ENCODE measurements around the gene SPIRE1. TPM values are rescaled to one million over a fixed set of nuclear protein-coding genes. Genes with fewer than 3 reads are reported as not detected.

The SPIRE1 gene
- total RNA-seq, 2 experiments from 2014 or later: 2.5 to 2.7 TPM

DNA sequence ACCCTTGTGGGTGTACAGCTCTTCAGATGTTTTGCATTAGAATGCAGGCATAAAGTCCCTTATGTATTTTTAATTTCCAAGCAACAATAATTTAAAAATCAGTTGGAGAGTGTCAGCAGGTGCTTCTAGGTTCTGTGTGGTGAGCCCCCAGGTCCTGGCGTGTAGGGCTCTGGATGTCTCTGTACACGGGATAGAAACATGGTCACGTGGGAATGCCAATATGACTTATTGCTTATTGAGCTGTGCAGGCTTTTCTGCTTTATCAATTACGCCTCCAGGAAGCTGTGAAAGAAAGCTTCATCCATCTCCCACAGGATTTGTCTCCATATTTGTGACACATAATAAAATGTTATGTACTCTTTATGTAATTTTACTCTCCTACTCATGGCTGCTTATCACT is 212.4 kb downstream of the SPIRE1 start:
- CTCF ChIA-PET: no interaction called here
- POLR2A ChIA-PET: interaction anchor here (1.0 kb wide), 1 partner anchor 18 kb away, joined by 3 read pairs; no protein-coding TSS in a partner anchor
- peaks cover 1% of the 10 kb centered on the region for H3K4me1 Mint-ChIP-seq (ENCODE audit: low read depth)
- no peak overlapping the region for H3K4me3 Mint-ChIP-seq
- H3K9me3 Mint-ChIP-seq (ENCODE audit: insufficient read depth): no peaks in the 10 kb centered on the region
- DNase-seq (no peak), ATAC-seq (no peak)
- no peaks in the 10 kb centered on the region for H3K27me3 Mint-ChIP-seq (ENCODE audit: low read depth)
- H3K27ac Mint-ChIP-seq: no peak overlapping the region
- H3K36me3 Mint-ChIP-seq (ENCODE audit: low read depth): no peaks in the 10 kb centered on the region

- Mint-ChIP-seq H3K9me3 (ENCODE audit: insufficient read depth) (no peaks in the 10 kb centered on the region), H3K4me3 (no peak overlapping the region), H3K36me3 (ENCODE audit: low read depth) (no peaks in the 10 kb centered on the region), H3K27me3 (ENCODE audit: low read depth) (no peaks in the 10 kb centered on the region), H3K27ac (no peak overlapping the region), H3K4me1 (ENCODE audit: low read depth) (peaks cover 1% of the 10 kb centered on the region)
- POLR2A ChIA-PET: no interaction called here
- ATAC-seq (no peak), DNase-seq (no peak)
- CTCF ChIA-PET: no interaction called here
Measured at GRCh38 chr18:12443551-12443950, 214.4 kb downstream of the SPIRE1 start.

GRCh38 chr18:12442946-12443345 is 215.0 kb downstream of the SPIRE1 start:
- H3K4me1 Mint-ChIP-seq (ENCODE audit: low read depth): peaks cover 1% of the 10 kb centered on the region

DNA sequence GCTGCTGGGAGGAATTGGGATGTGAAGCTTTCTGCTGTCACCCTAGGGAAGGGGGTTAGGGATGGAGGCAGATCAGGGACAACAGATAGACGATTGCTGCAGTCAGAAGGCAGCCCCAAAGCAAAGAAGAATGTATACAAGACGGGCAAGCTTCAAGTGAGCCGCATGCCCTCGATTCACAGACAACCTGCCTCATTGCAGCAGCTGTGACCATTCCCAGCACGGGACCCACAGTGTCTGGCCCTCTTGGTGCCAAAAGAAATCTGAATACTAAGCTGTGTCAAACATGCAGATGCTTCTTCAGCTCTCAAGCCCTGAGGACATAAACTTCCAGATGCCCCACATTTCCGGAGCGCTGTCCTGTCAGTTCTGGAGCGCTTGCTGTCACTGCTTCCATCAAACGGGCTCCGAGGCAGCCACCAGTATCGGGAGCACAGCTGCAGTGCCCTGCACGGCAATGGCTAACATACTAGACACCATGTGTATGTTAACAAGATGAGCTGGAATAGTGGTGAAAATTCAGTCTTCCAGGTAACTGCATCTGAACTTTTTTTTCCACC is 216.4 kb downstream of the SPIRE1 start:
- Mint-ChIP-seq H3K4me1 (ENCODE audit: low read depth) (peaks cover 1% of the 10 kb centered on the region), H3K36me3 (ENCODE audit: low read depth) (no peaks in the 10 kb centered on the region), H3K4me3 (no peak overlapping the region), H3K27ac (no peak overlapping the region), H3K27me3 (ENCODE audit: low read depth) (no peaks in the 10 kb centered on the region), H3K9me3 (ENCODE audit: insufficient read depth) (no peaks in the 10 kb centered on the region)
- ChIA-PET CTCF (no interaction called here), POLR2A (no interaction called here)
- DNase-seq (no peak), ATAC-seq (no peak)

More at GRCh38 chr18:12442946-12443345, 215.0 kb downstream of the SPIRE1 start:
- Mint-ChIP-seq H3K27ac (no peak overlapping the region), H3K9me3 (ENCODE audit: insufficient read depth) (no peaks in the 10 kb centered on the region), H3K36me3 (ENCODE audit: low read depth) (no peaks in the 10 kb centered on the region), H3K27me3 (ENCODE audit: low read depth) (no peaks in the 10 kb centered on the region), H3K4me3 (no peak overlapping the region)
- CTCF ChIA-PET: no interaction called here
- DNase-seq (no peak), ATAC-seq (no peak)
- POLR2A ChIA-PET: no interaction called here

DNA sequence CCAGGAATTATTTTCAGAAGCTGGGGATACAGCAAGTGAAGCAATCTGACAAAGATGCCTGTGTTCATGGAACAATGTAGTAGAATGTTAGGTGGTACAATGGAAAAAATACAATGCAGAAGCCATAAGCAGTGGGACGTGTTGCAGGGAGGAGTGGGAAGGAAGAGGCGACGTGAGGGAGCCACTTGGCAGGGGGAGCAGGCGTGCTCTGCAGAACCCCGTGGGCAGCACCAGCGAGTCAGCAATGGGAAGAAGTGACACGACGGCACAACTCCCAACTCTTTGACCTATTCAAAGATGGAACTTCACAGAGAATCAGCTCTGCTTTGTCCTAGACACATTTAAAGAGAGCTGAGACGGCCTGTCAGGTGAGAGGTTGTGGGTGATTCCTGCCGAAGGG is 219.7 kb downstream of the SPIRE1 start:
- no peak for DNase-seq
- Mint-ChIP-seq H3K4me1 (ENCODE audit: low read depth) (no peaks in the 10 kb centered on the region), H3K36me3 (ENCODE audit: low read depth) (peaks cover 2% of the 10 kb centered on the region), H3K27me3 (ENCODE audit: low read depth) (no peaks in the 10 kb centered on the region), H3K27ac (no peak overlapping the region), H3K4me3 (no peak overlapping the region), H3K9me3 (ENCODE audit: insufficient read depth) (no peaks in the 10 kb centered on the region)
- ChIA-PET POLR2A (no interaction called here), CTCF (no interaction called here)
- no peak for ATAC-seq

DNA sequence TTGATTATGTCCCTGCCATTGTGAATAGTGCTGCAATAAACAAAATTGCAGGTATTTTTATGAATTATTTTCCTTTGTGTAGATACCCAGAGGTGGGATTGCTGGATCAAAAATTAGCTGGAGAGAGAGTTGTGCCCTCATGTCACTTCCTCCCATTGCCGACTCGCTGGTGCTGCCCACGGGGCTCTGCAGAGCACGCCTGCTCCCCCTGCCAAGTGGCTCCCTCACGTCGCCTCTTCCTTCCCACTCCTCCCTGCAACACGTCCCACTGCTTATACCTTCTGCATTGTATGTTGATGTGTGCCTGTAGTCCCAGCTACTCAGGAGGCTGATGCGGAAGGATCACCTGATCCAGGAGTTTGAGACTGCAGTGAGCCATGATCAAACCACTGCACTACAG is 222.0 kb downstream of the SPIRE1 start:
- no peak overlapping the region for H3K27ac Mint-ChIP-seq
- H3K4me1 Mint-ChIP-seq (ENCODE audit: low read depth): no peaks in the 10 kb centered on the region
- DNase-seq (no peak), ATAC-seq (no peak)
- ChIA-PET POLR2A (no interaction called here), CTCF (no interaction called here)
- no peak overlapping the region for H3K4me3 Mint-ChIP-seq
- peaks cover 5% of the 10 kb centered on the region for H3K36me3 Mint-ChIP-seq (ENCODE audit: low read depth)
- H3K27me3 Mint-ChIP-seq (ENCODE audit: low read depth): no peaks in the 10 kb centered on the region
- no peaks in the 10 kb centered on the region for H3K9me3 Mint-ChIP-seq (ENCODE audit: insufficient read depth)

- Mint-ChIP-seq H3K27ac (no peak overlapping the region), H3K4me1 (ENCODE audit: low read depth) (no peaks in the 10 kb centered on the region), H3K4me3 (no peak overlapping the region), H3K36me3 (ENCODE audit: low read depth) (peaks cover 5% of the 10 kb centered on the region), H3K27me3 (ENCODE audit: low read depth) (no peaks in the 10 kb centered on the region), H3K9me3 (ENCODE audit: insufficient read depth) (no peaks in the 10 kb centered on the region)
- ChIA-PET CTCF (no interaction called here), POLR2A (no interaction called here)
- DNase-seq (no peak), ATAC-seq (no peak)
Measured at GRCh38 chr18:12434541-12434929, 223.4 kb downstream of the SPIRE1 start.

- ATAC-seq: no peak
- H3K36me3 Mint-ChIP-seq (ENCODE audit: low read depth): peaks cover 5% of the 10 kb centered on the region
- no peak overlapping the region for H3K4me3 Mint-ChIP-seq
- DNase-seq: no peak
- ChIA-PET POLR2A (no interaction called here), CTCF (no interaction called here)
- no peaks in the 10 kb centered on the region for H3K4me1 Mint-ChIP-seq (ENCODE audit: low read depth)
- H3K27ac Mint-ChIP-seq: no peak overlapping the region
- H3K9me3 Mint-ChIP-seq (ENCODE audit: insufficient read depth): no peaks in the 10 kb centered on the region
- H3K27me3 Mint-ChIP-seq (ENCODE audit: low read depth): no peaks in the 10 kb centered on the region
Measured at GRCh38 chr18:12433829-12434540, 223.9 kb downstream of the SPIRE1 start.

GRCh38 chr18:12432881-12433280 is 225.0 kb downstream of the SPIRE1 start:
- ATAC-seq (no peak), DNase-seq (no peak)
- Mint-ChIP-seq H3K4me3 (no peak overlapping the region), H3K4me1 (ENCODE audit: low read depth) (peaks cover 2% of the 10 kb centered on the region), H3K9me3 (ENCODE audit: insufficient read depth) (no peaks in the 10 kb centered on the region), H3K27me3 (ENCODE audit: low read depth) (no peaks in the 10 kb centered on the region), H3K36me3 (ENCODE audit: low read depth) (peaks cover 5% of the 10 kb centered on the region), H3K27ac (no peak overlapping the region)
- POLR2A ChIA-PET: no interaction called here
- CTCF ChIA-PET: no interaction called here

- POLR2A ChIA-PET: no interaction called here
- Mint-ChIP-seq H3K36me3 (ENCODE audit: low read depth) (peaks cover 5% of the 10 kb centered on the region), H3K4me1 (ENCODE audit: low read depth) (peaks cover 2% of the 10 kb centered on the region), H3K4me3 (no peak overlapping the region), H3K9me3 (ENCODE audit: insufficient read depth) (no peaks in the 10 kb centered on the region), H3K27ac (no peak overlapping the region), H3K27me3 (ENCODE audit: low read depth) (no peaks in the 10 kb centered on the region)
- CTCF ChIA-PET: no interaction called here
- no peak for DNase-seq
- ATAC-seq: no peak
Measured at GRCh38 chr18:12432196-12432595, 225.7 kb downstream of the SPIRE1 start.

DNA sequence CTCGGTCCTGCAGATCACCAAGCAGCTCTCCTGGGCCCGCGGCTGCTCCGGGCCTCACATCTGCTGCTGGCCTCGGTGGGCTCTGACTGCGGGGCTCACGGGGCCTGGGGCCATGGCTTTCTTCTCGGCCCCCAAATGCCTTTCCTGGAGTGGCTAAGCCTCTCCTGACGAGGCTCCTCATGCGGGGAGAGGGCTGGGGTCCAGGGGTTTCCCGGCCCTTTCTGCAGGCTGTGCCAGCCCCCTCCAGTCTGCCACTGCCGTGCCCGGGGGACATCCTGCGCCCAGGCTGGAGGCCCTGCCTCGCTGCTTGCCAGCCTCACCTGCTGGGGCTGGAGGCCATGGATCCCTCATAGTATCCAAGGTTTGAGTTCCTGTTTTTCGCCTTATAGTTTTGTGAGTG is 226.3 kb downstream of the SPIRE1 start:
- H3K36me3 Mint-ChIP-seq (ENCODE audit: low read depth): peaks cover 5% of the 10 kb centered on the region
- H3K4me3 Mint-ChIP-seq: no peak overlapping the region
- H3K9me3 Mint-ChIP-seq (ENCODE audit: insufficient read depth): no peaks in the 10 kb centered on the region
- no peak for ATAC-seq
- POLR2A ChIA-PET: no interaction called here
- CTCF ChIA-PET: no interaction called here
- no peak overlapping the region for H3K27ac Mint-ChIP-seq
- no peak for DNase-seq
- no peaks in the 10 kb centered on the region for H3K27me3 Mint-ChIP-seq (ENCODE audit: low read depth)
- peaks cover 5% of the 10 kb centered on the region for H3K4me1 Mint-ChIP-seq (ENCODE audit: low read depth)

DNA sequence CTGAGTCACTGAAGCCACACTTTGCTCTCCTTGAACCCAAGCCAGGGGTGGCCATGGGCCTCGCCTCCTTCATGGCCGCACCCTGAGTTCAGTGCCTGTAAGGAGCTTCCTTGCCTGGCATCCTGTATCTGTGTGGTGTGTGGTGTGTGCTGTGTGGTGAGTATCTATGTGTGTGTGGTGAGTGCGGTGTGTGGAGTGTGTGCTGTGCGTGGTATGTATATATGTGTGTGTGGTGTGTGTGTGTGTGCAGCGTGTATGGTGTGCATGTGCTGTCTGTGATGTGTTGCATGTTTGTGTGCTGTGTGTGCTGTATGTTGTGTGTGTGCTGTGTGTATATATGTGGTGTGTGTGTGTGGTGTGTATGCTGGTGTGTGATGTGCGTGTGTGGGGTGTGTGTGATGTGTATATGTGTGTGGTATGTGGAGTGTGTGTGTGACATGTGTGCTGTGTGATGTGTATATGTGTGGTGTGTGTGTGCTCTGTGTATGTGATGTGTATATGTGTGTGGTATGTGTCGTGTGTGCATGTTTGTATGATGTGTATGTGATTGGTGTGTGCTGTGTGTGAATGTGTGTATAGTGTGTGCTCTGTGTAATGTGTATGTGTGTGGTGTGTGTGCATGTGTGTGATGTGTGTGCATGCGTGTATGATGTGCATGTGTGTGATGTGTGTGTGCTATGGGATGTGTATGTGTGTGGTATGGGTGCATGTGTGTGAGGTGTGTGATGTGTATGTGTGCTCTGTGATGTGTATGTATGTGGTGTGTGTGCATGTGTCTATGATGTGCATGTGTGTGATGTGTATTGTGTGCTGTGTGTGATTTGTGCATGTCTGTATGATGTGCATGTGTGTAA is 227.5 kb downstream of the SPIRE1 start:
- no peak for ATAC-seq
- ChIA-PET CTCF (no interaction called here), POLR2A (no interaction called here)
- Mint-ChIP-seq H3K27me3 (ENCODE audit: low read depth) (no peaks in the 10 kb centered on the region), H3K4me1 (ENCODE audit: low read depth) (peaks cover 5% of the 10 kb centered on the region), H3K9me3 (ENCODE audit: insufficient read depth) (no peaks in the 10 kb centered on the region), H3K36me3 (ENCODE audit: low read depth) (peaks cover 5% of the 10 kb centered on the region), H3K27ac (no peak overlapping the region), H3K4me3 (no peak overlapping the region)
- no peak for DNase-seq
